GM12875 (cell line): ENCODE data around the gene EXD1.
A peak's percentile ranks its signal among the peaks of the same experiment; 100 is the strongest.
"Not testable (repeated sequence)": the region's sequence is repeated elsewhere in the genome, so short reads cannot be mapped to it uniquely, and the experiment has no call there.

ENCODE experiments used
- H3K4me3 ChIP-seq: one replicate; pipeline ENCODE4 v1.5.1; 2011; ENCODE audit warnings: low read depth, low read length, control low read depth
- TF ChIP-seq, protein P1 (sequence below): IDR thresholded peaks from 2 replicates; pipeline ENCODE4 v1.5.1; 2011; ENCODE audit warnings: low read depth, mild to moderate bottlenecking, control low read depth, inconsistent platforms, low read length, moderate library complexity, borderline replicate concordance; ENCODE audit not compliant: insufficient read depth

EXD1 gene

DNA sequence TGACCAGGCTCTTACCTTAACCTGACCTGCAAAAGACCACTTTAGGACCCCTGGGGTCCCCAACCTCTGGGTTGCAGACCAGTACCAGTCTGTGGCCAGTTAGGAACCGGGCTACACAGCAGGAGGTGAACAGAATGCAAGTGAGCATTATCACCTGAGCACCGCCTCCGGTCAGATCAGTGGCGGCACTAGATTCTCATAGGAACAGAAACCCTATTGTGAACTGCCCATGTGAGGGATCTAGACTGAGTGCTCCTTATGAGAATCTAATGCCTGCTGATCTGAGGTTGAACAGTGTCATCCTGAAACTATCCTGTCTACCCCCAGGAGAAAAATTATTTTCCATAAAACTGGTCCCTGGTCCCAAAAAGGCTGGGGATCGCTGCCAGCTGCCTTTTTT lies 20.9 kb upstream of the EXD1 start:
- TF ChIP-seq, protein P1, sequence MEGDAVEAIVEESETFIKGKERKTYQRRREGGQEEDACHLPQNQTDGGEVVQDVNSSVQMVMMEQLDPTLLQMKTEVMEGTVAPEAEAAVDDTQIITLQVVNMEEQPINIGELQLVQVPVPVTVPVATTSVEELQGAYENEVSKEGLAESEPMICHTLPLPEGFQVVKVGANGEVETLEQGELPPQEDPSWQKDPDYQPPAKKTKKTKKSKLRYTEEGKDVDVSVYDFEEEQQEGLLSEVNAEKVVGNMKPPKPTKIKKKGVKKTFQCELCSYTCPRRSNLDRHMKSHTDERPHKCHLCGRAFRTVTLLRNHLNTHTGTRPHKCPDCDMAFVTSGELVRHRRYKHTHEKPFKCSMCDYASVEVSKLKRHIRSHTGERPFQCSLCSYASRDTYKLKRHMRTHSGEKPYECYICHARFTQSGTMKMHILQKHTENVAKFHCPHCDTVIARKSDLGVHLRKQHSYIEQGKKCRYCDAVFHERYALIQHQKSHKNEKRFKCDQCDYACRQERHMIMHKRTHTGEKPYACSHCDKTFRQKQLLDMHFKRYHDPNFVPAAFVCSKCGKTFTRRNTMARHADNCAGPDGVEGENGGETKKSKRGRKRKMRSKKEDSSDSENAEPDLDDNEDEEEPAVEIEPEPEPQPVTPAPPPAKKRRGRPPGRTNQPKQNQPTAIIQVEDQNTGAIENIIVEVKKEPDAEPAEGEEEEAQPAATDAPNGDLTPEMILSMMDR = no peak

DNA sequence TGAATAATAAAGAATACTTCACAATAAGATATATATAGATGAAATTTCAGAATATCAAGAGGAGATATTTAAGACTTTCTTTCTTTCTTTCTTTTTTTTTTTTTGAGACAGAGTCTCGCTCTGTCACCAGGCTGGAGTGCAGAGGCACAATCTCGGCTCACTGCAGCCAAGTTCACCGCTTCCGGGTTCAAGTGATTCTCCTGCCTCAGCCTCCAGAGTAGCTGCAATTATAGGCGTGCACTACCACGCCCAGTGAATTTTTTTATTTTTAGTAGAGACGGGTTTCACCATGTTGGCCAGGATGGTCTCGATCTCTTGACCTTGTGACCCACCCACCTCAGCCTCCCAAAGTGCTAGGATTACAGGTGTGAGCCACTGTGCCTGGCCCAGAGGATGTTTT lies 20.2 kb upstream of the EXD1 start:
- H3K4me3 ChIP-seq = not testable (repeated sequence)

More for the DNA sequence above, 20.9 kb upstream of the EXD1 start:
- H3K4me3 ChIP-seq = no peak overlapping the region

DNA sequence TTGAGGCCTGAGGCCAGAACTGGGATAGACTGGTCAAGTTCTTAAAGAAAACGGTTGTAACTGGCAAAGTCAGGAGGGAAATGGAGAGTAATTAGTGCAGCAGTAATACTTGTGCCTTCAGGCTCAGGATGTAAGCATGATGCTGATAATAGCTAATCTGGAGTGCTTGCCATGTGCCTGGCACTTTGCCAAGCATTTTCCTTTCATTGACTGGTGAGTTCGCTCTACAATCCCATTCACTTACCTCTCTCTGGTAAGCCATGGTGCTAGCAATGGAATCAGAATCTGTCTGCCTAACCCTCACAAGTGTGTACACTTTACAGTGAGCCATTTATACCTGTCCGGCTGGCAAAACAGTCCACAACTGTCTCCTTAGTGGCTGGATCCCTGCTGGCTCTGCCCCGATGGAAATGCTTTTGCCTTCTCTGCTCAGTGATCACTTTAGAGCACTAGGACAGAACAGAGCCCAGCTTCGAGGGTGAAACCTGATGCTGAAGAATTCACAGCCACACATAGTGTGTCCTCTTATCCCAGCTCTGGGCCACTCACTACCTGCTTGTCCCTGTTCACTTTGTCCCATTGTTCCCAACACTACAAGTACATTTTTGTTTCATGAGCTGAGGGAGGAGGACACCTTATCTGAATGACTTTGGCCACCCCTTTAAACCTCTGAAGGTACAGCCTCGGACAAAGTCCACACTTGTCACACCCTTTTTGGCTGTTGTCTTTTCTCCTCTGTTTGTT lies 10.8 kb upstream of the EXD1 start:
- TF ChIP-seq, protein P1 = no peak
- H3K4me3 ChIP-seq = no peak overlapping the region

DNA sequence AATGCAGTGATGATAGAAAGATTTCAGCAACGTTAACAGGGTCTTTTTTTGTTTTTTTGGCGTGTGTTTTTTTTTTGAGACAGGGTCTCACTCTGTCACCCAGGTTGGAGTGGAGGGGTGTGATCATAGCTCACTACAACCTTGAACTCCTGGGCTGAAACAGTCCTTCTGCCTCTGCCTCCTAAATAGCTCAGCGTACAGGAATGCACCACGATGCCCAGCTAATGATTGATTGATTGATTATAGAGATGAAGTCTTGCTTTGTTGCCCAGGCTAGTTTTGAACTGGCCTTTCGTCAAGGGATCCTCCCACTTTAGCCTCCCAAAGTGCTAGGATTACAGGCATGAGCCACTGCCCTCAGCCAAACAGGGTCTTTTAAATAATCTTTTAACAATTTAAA lies 7.5 kb upstream of the EXD1 start:
- H3K4me3 ChIP-seq = no peak overlapping the region
- TF ChIP-seq, protein P1 = no peak

DNA sequence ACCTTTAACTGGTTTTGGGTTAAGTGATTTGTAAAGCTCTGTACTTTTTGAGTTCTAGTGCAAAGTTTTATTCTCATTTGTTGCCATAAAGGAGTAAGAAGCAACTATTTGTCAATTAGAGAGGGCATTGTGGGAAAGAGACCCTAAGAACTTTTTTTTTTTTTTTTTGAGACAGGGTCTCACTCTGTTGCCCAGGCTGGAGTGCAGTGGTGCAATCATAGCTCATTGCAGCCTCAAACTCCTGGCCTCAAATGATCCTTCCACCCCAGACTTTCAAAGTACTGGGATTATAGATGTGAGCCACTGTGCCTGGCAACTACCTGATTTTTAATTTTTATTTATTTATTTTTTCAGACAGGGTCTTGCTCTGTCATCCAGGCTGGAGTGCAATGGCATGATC lies 5.4 kb upstream of the EXD1 start:
- no peak overlapping the region for H3K4me3 ChIP-seq
- TF ChIP-seq, protein P1 = no peak

DNA sequence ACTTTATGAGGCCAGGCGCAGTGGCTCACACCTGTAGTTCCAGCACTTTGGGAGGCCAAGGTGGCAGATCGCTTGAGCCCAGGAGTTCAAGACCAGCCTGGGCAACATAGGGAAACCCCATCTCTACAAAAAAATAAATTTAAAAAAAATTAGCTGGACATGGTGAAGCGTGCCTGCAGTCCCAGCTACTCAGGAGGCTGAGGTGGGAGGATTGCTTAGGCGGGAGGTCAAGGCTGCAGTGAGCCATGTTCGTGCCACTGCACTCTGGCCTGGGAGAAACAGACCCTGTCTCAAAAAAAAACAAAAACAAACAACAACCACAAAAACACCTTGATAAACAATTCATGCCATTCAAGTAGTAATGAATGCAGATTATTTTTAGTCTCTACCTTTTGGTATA lies 4.7 kb upstream of the EXD1 start:
- H3K4me3 ChIP-seq = not testable (repeated sequence)

DNA sequence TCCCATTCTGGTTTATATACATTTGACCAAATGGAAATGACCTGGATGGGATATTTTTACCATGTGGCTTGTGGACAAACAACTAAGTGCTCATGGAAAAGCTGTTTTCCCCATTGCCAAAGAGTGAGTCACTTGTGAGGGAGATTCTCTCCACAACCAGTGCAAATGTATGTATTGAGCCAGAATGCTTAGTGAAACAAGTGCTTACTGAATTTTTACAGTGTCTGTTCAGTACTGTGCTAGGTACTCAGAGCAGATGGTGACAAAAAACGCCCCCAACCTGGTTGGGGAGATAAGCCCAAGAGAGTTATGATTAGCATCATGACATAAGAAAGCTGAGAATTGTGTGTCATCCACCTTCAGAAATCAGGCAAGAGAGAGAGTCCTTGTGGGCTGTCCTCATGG lies 2.8 kb upstream of the EXD1 start:
- TF ChIP-seq, protein P1 = no peak
- H3K4me3 ChIP-seq = no peak overlapping the region

DNA sequence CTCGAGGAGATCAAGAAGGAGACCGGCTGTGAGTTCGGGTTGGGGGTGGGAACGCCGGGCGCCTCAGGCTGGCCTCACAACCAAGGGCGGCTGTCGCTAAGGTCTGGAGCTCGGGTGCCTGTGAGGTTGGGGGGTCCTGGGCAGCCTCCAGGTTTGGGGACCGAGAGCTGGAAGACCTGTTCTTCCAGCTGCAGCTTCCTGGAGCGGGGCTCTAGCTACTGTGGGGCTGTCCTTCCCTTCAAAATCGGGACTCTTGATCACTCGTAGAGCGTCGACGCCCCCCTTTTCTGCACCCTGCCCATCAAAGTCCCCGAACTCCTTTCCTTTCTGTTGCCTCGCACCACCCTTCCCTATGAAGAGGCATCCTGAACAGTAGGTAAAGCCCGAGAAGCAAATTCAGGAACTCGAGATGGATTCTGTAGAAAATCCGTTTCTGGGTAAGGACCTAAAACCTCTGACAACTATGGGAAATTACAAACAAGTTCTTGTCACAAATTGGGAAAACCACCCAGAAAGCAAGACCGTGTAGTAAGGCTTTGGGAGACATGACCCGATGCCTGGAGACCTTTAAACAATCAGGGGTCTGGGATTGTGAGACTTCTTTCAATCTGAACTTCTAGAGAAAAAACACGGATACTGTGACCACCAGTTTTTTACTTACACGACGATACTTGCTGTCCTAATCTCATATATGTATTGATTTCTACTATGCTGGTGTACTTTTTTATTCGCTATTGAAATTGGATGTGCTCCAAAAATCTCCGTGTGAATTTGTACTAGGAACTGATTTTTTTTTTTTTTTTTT lies 1.1 kb upstream of the EXD1 start:
- TF ChIP-seq, protein P1 = no peak
- peak overlapping the region; percentile 78 for H3K4me3 ChIP-seq
